HCT116 (cell line): ENCODE data around the gene GRB2. TPM values are rescaled to one million over a fixed set of nuclear protein-coding genes. Genes with fewer than 3 reads are reported as not detected.

Experiments used
- ATAC-seq: fragments of 200-7000 bp; cut with Tn5 transposase; 2 replicates; pipeline ENCODE4 v1.9.1; 2020; ENCODE audit warnings: mild to moderate bottlenecking, moderate library complexity
- BruUV-seq: library from RNA; stranded (reverse); fragments of 400-500 nt; replicated peaks from 2 replicates; lab custom pipeline; 2021; lab: Mats Ljungman, UMichigan
- CTCF ChIA-PET: fragments of 300-600 bp; sonication (Branson Sonifier 250); formaldehyde crosslinking; loops from one replicate; lab custom pipeline; 2021; ENCODE audit warnings: antibody characterized with exemption; lab: Charles Lee
- POLR2A ChIA-PET: fragments of 300-600, 350-600 bp; sonication (Branson Sonifier 250); formaldehyde crosslinking; loops from one replicate; lab custom pipeline; 2021; ENCODE audit warnings: antibody characterized with exemption; lab: Charles Lee
- RAD21 ChIA-PET, 2 experiments: fragments of 300-600 bp; sonication (Branson Sonifier 250); formaldehyde crosslinking; loops; one replicate each; lab custom pipeline; 2023; ENCODE audit warnings: low total read pairs in 2 of 2; ENCODE audit not compliant: uncharacterized antibody in 2 of 2, unreplicated experiment in 2 of 2, low non-redundant PET in 1 of 2; lab: Charles Lee
- DNase-seq: peaks from one replicate; pipeline ENCODE4 v3.0.0-alpha.2; 2010; ENCODE audit warnings: low read depth, low spot score
- H2AFZ ChIP-seq: fragments of 200-600 bp; shearing (Covaris generic), sonication (generic); 2 replicates; pipeline ENCODE4 v1.6.1; 2017; ENCODE audit warnings: low read depth, mixed run types, mixed read lengths, antibody characterized with exemption, low read length; ENCODE audit not compliant: poor library complexity, severe bottlenecking
- H3K27ac ChIP-seq: 2 replicates; pipeline ENCODE4 v1.5.1; 2012; ENCODE audit warnings: low read depth, low read length
- H3K27me3 ChIP-seq: fragments of 200-600 bp; sonication (generic); 2 replicates; pipeline ENCODE4 v1.6.1; 2016; ENCODE audit warnings: mixed run types, low read length, mixed read lengths; ENCODE audit not compliant: insufficient read depth
- H3K36me3 ChIP-seq, 2 experiments: fragments of 200-500 bp in 1 of 2; fragments of 200-600 bp in 1 of 2; sonication (Bioruptor generic) in 1 of 2; sonication (generic) in 1 of 2; 2 replicates each; pipeline versions ENCODE4 v1.5.1 to v1.6.1; 2014 to 2016; ENCODE audit warnings: low read length in 2 of 2, inconsistent platforms in 1 of 2, mixed read lengths in 1 of 2, mixed run types in 1 of 2; ENCODE audit not compliant: insufficient read depth in 2 of 2, control insufficient read depth in 1 of 2
- H3K4me1 ChIP-seq, 2 experiments: fragments of 200-600 bp in 1 of 2; sonication (generic) in 1 of 2; 2 replicates each; pipeline versions ENCODE4 v1.5.1 to v1.6.1; 2012 to 2017; ENCODE audit warnings: low read length in 2 of 2, inconsistent platforms in 1 of 2, mild to moderate bottlenecking in 1 of 2, mixed read lengths in 1 of 2, mixed run types in 1 of 2, moderate library complexity in 1 of 2; ENCODE audit not compliant: insufficient read depth in 2 of 2, control insufficient read depth in 1 of 2
- H3K4me2 ChIP-seq: fragments of 200-600 bp; sonication (generic); 2 replicates; pipeline ENCODE4 v1.6.1; 2017; ENCODE audit warnings: mixed run types, low read length, mixed read lengths
- H3K4me3 ChIP-seq, 2 experiments: fragments of 200-600 bp in 1 of 2; sonication (generic) in 1 of 2; replicated peaks in 1 of 2; 2 replicates each; pipeline ENCODE4 v1.5.1; 2011 to 2016; ENCODE audit warnings: low read length in 2 of 2, control low read depth in 1 of 2, low read depth in 1 of 2, mild to moderate bottlenecking in 1 of 2, mixed read lengths in 1 of 2, mixed run types in 1 of 2
- H3K79me2 ChIP-seq: fragments of 200-600 bp; sonication (generic); 2 replicates; pipeline ENCODE4 v1.6.1; 2017; ENCODE audit warnings: mild to moderate bottlenecking, mixed run types, low read length, moderate library complexity, mixed read lengths; ENCODE audit not compliant: insufficient read depth
- H3K9ac ChIP-seq: fragments of 200-600 bp; sonication (generic); 2 replicates; pipeline ENCODE4 v1.6.1; 2016; ENCODE audit warnings: low read length, mixed read lengths
- H3K9me2 ChIP-seq: fragments of 200-600 bp; sonication (generic), shearing (Covaris generic); 2 replicates; pipeline ENCODE4 v1.6.1; 2017; ENCODE audit warnings: mixed run types, mild to moderate bottlenecking, moderate library complexity; ENCODE audit not compliant: insufficient read depth
- H3K9me3 ChIP-seq, 2 experiments: fragments of 200-500 bp in 1 of 2; fragments of 200-600 bp in 1 of 2; sonication (Bioruptor generic) in 1 of 2; sonication (generic) in 1 of 2; 2 replicates each; pipeline ENCODE4 v1.6.1; 2014 to 2017; ENCODE audit warnings: low read length in 2 of 2, mixed read lengths in 2 of 2, inconsistent platforms in 1 of 2, low read depth in 1 of 2, mild to moderate bottlenecking in 1 of 2, mixed run types in 1 of 2, moderate library complexity in 1 of 2; ENCODE audit not compliant: control insufficient read depth in 1 of 2, insufficient read depth in 1 of 2
- H4K20me1 ChIP-seq: fragments of 200-600 bp; sonication (generic), shearing (Covaris generic); 2 replicates; pipeline ENCODE4 v1.6.1; 2017; ENCODE audit warnings: mixed run types, mild to moderate bottlenecking, moderate library complexity; ENCODE audit not compliant: insufficient read depth
- EGR1 ChIP-seq: IDR thresholded peaks from 2 replicates; pipeline ENCODE4 v1.6.1; 2012; ENCODE audit warnings: low read depth
- SP1 ChIP-seq: IDR thresholded peaks from 2 replicates; pipeline ENCODE4 v1.6.1; 2012; ENCODE audit warnings: low read depth
- SRF ChIP-seq: IDR thresholded peaks from 2 replicates; pipeline ENCODE4 v1.6.1; 2012; ENCODE audit warnings: low read depth
- TCF7L2 ChIP-seq: IDR thresholded peaks from 2 replicates; pipeline ENCODE4 v1.7.0; 2011; ENCODE audit warnings: borderline replicate concordance, inconsistent platforms; ENCODE audit not compliant: insufficient read depth, insufficient read length; ENCODE audit errors: extremely low read depth
- YY1 ChIP-seq: IDR thresholded peaks from 2 replicates; pipeline ENCODE4 v1.6.1; 2011; ENCODE audit warnings: low read length, low read depth, moderate library complexity, mild to moderate bottlenecking; ENCODE audit not compliant: insufficient replicate concordance; ENCODE audit errors: extremely low read depth
- ZFX ChIP-seq: fragments of 450-650 bp; IDR thresholded peaks from 2 replicates; pipeline ENCODE4 v1.6.1; 2017
- intact Hi-C: fragments of 100-400 bp; cut with micrococcal nuclease; formaldehyde crosslinking; loops from 2 replicates; pipeline ENCODE4 v1.10.0; 2022
- total RNA-seq: library from RNA; stranded (reverse); gene quantifications from one replicate; pipeline ENCODE4 v1.2.1, GENCODE V29; 2021; ENCODE audit not compliant: unreplicated experiment
- TF ChIP-seq, protein P1 (sequence below): IDR thresholded peaks from 2 replicates; pipeline ENCODE4 v1.6.1; 2012
- TF ChIP-seq, protein P2 (sequence below), 3 experiments: fragments of 200-600 bp in 1 of 3; sonication (generic) in 1 of 3; IDR thresholded peaks in 2 of 3; conservative IDR thresholded peaks in 1 of 3; 2 replicates each; pipeline ENCODE4 v1.5.1; 2012 to 2017; ENCODE audit warnings: low read depth in 2 of 3, low read length in 2 of 3, antibody characterized with exemption in 1 of 3, borderline replicate concordance in 1 of 3, control low read depth in 1 of 3, mild to moderate bottlenecking in 1 of 3, mixed read lengths in 1 of 3, mixed run types in 1 of 3, moderate library complexity in 1 of 3; ENCODE audit not compliant: insufficient read depth in 1 of 3

GRB2 gene
- total RNA-seq, 1 experiment from 2014 or later = 146 TPM

GRCh38 chr17:75350029-75350428 lies 55.4 kb downstream of the GRB2 start:
- Histone ChIP-seq H3K79me2 (peaks cover 89% of the 10 kb centered on the region), H4K20me1 (no peaks in the 10 kb centered on the region), H3K9me3 (0 out of 4 replicates have a peak, but pooled peaks cover 0 to 5% of the 10 kb centered on the region in 2 experiments), H3K4me3 (no peak overlapping the region), H2AFZ (no peak overlapping the region), H3K27me3 (no peaks in the 10 kb centered on the region), H3K27ac (no peak overlapping the region), H3K4me1 (peaks cover 23 to 60% of the 10 kb centered on the region in 2 experiments), H3K9me2 (no peaks in the 10 kb centered on the region), H3K36me3 (no peaks in the 10 kb centered on the region), H3K9ac (no peak overlapping the region), H3K4me2 (peak overlapping the region; percentile 23)
- CTCF ChIA-PET = no interaction called here
- DNase-seq (no peak), ATAC-seq (no peak)
- TF ChIP-seq SP1 = no peak
- no peak for TF ChIP-seq SRF
- no peak for TF ChIP-seq EGR1
- TF ChIP-seq YY1 = no peak
- TF ChIP-seq TCF7L2 = no peak
- TF ChIP-seq, protein P1, sequence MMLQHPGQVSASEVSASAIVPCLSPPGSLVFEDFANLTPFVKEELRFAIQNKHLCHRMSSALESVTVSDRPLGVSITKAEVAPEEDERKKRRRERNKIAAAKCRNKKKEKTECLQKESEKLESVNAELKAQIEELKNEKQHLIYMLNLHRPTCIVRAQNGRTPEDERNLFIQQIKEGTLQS = no peak
- TF ChIP-seq ZFX = no peak
- TF ChIP-seq, protein P2, sequence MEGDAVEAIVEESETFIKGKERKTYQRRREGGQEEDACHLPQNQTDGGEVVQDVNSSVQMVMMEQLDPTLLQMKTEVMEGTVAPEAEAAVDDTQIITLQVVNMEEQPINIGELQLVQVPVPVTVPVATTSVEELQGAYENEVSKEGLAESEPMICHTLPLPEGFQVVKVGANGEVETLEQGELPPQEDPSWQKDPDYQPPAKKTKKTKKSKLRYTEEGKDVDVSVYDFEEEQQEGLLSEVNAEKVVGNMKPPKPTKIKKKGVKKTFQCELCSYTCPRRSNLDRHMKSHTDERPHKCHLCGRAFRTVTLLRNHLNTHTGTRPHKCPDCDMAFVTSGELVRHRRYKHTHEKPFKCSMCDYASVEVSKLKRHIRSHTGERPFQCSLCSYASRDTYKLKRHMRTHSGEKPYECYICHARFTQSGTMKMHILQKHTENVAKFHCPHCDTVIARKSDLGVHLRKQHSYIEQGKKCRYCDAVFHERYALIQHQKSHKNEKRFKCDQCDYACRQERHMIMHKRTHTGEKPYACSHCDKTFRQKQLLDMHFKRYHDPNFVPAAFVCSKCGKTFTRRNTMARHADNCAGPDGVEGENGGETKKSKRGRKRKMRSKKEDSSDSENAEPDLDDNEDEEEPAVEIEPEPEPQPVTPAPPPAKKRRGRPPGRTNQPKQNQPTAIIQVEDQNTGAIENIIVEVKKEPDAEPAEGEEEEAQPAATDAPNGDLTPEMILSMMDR (IDR thresholded peaks at IDR 0.05 in 2 of 3, conservative IDR thresholded peaks at IDR 0.05 in 1 of 3; ENCODE audit: borderline replicate concordance in 1 of 3, insufficient read depth in 1 of 3, low read depth in 2 of 3, low read length in 2 of 3) = no peak
- intact Hi-C loops = no loop called here
- BruUV-seq = no TSS peak
- POLR2A ChIA-PET = no interaction called here
- RAD21 ChIA-PET = no interaction called here
